ENCODE measurements around the gene KAT8. TPM values are rescaled to one million over a fixed set of nuclear protein-coding genes. Genes with fewer than 3 reads are reported as not detected.

KAT8 gene
- total RNA-seq, 1 donor from 2014 or later, result 33.5 TPM

GRCh38 chr16:31113121-31114120 lies 4.0 kb upstream of the KAT8 start:
- Mint-ChIP-seq H3K27ac (ENCODE audit: unreplicated experiment) (no peak overlapping the region), H3K36me3 (ENCODE audit: low read depth, unreplicated experiment) (peaks cover 24% of the 10 kb centered on the region), H3K27me3 (ENCODE audit: low read depth, unreplicated experiment) (no peaks in the 10 kb centered on the region), H3K4me1 (ENCODE audit: low read depth, unreplicated experiment) (peaks cover 5% of the 10 kb centered on the region), H3K4me3 (ENCODE audit: unreplicated experiment) (peak overlapping the region; percentile 20), H3K9me3 (ENCODE audit: unreplicated experiment) (no peaks in the 10 kb centered on the region)
- Histone ChIP-seq H3K27ac (ENCODE audit: low read depth, low read length) (no peak overlapping the region), H2AFZ (ENCODE audit: low read depth, low read length) (no peak overlapping the region), H3K9me3 (ENCODE audit: insufficient read depth, low read depth, low read length) (no peaks in the 10 kb centered on the region), H4K20me1 (ENCODE audit: insufficient read depth, low read length) (peaks cover 7% of the 10 kb centered on the region), H3K27me3 (ENCODE audit: insufficient read depth, low read length) (no peaks in the 10 kb centered on the region), H3K36me3 (ENCODE audit: insufficient read depth, low read length) (peaks cover 7% of the 10 kb centered on the region), H3K9ac (ENCODE audit: low read length) (no peak overlapping the region), H3K4me2 (ENCODE audit: low read length) (no peak overlapping the region), H3K4me1 (ENCODE audit: insufficient read depth, low read length) (peaks cover 13% of the 10 kb centered on the region), H3K4me3 (ENCODE audit: insufficient read depth, low read depth, low read length) (no peak overlapping the region), H3K79me2 (ENCODE audit: insufficient read depth, low read length) (peaks cover 23% of the 10 kb centered on the region)
- no peak for DNase-seq (ENCODE audit: low read depth)
- no peak for TF ChIP-seq EZH2 (IDR thresholded peaks at IDR 0.05; ENCODE audit: insufficient read depth, low read length)
- TF ChIP-seq, protein P1, sequence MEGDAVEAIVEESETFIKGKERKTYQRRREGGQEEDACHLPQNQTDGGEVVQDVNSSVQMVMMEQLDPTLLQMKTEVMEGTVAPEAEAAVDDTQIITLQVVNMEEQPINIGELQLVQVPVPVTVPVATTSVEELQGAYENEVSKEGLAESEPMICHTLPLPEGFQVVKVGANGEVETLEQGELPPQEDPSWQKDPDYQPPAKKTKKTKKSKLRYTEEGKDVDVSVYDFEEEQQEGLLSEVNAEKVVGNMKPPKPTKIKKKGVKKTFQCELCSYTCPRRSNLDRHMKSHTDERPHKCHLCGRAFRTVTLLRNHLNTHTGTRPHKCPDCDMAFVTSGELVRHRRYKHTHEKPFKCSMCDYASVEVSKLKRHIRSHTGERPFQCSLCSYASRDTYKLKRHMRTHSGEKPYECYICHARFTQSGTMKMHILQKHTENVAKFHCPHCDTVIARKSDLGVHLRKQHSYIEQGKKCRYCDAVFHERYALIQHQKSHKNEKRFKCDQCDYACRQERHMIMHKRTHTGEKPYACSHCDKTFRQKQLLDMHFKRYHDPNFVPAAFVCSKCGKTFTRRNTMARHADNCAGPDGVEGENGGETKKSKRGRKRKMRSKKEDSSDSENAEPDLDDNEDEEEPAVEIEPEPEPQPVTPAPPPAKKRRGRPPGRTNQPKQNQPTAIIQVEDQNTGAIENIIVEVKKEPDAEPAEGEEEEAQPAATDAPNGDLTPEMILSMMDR (IDR thresholded peaks at IDR 0.05; ENCODE audit: insufficient read depth, low read depth, low read length), result no peak
- no peak for FAIRE-seq

DNA sequence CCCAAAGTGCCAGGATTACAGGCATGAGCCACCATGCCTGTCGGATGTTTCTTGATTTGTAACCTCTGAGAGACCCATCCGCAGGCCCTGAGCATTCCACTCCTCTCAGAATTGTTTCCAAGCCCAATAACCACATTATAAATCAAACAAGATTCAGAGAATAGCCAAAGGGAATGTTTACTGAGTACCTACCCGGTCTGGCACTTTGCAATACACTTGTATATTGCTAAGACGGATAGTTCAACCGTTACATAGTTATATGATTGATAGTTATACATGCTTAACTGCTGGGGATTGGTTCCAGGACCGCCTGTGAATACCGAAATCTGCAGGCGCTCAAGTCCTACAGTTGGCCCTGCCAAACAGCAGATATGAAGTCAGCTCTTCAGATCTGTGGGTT lies 3.0 kb upstream of the KAT8 start:
- Histone ChIP-seq H3K27ac (ENCODE audit: low read depth, low read length) (no peak overlapping the region), H3K79me2 (ENCODE audit: insufficient read depth, low read length) (peaks cover 22% of the 10 kb centered on the region), H4K20me1 (ENCODE audit: insufficient read depth, low read length) (peaks cover 11% of the 10 kb centered on the region), H3K9ac (ENCODE audit: low read length) (no peak overlapping the region), H2AFZ (ENCODE audit: low read depth, low read length) (no peak overlapping the region), H3K36me3 (ENCODE audit: insufficient read depth, low read length) (peaks cover 7% of the 10 kb centered on the region), H3K27me3 (ENCODE audit: insufficient read depth, low read length) (no peaks in the 10 kb centered on the region), H3K4me2 (ENCODE audit: low read length) (no peak overlapping the region), H3K9me3 (ENCODE audit: insufficient read depth, low read depth, low read length) (no peaks in the 10 kb centered on the region), H3K4me3 (ENCODE audit: insufficient read depth, low read depth, low read length) (no peak overlapping the region), H3K4me1 (ENCODE audit: insufficient read depth, low read length) (peaks cover 9% of the 10 kb centered on the region)
- TF ChIP-seq EZH2 (IDR thresholded peaks at IDR 0.05; ENCODE audit: insufficient read depth, low read length), result no peak
- TF ChIP-seq, protein P1 (IDR thresholded peaks at IDR 0.05; ENCODE audit: insufficient read depth, low read depth, low read length), result no peak
- no peak for FAIRE-seq
- Mint-ChIP-seq H3K27me3 (ENCODE audit: low read depth, unreplicated experiment) (no peaks in the 10 kb centered on the region), H3K27ac (ENCODE audit: unreplicated experiment) (peak overlapping the region; percentile 59), H3K36me3 (ENCODE audit: low read depth, unreplicated experiment) (peaks cover 24% of the 10 kb centered on the region), H3K9me3 (ENCODE audit: unreplicated experiment) (no peaks in the 10 kb centered on the region), H3K4me1 (ENCODE audit: low read depth, unreplicated experiment) (peaks cover 5% of the 10 kb centered on the region), H3K4me3 (ENCODE audit: unreplicated experiment) (no peak overlapping the region)
- DNase-seq (ENCODE audit: low read depth), result no peak
